NCI-H2171 (cell line): Measurements from ENCODE around the gene LRRC47.

Experiments used
- DNase-seq: peaks from one replicate; lab custom pipeline; 2025; lab: John Stamatoyannopoulos, UW

The LRRC47 gene

GRCh38 chr1:3732434-3733093 lies 63.7 kb downstream of the LRRC47 start:
- DNase-seq: no peak

GRCh38 chr1:3731583-3732433 lies 64.5 kb downstream of the LRRC47 start:
- no peak for DNase-seq

GRCh38 chr1:3730543-3731247 lies 65.6 kb downstream of the LRRC47 start:
- no peak for DNase-seq

- no peak for DNase-seq
These were observed 66.4 kb downstream of the LRRC47 start for GRCh38 chr1:3729594-3730542.
